Subcutaneous abdominal adipose tissue (tissue), 5 donors: ENCODE data around the gene HTR4.
"Not testable (repeated sequence)": the region's sequence is repeated elsewhere in the genome, so short reads cannot be mapped to it uniquely, and the experiment has no call there.

ENCODE experiments used
- H3K27ac ChIP-seq: one replicate; pipeline ENCODE4 v1.7.0; 2013; ENCODE audit warnings: low read depth, mild to moderate bottlenecking, inconsistent platforms, low read length, moderate library complexity
- H3K27me3 ChIP-seq, 5 donors: one replicate each; pipeline ENCODE4 v1.7.0; 2013; ENCODE audit warnings: low read length in 5 of 5, inconsistent platforms in 1 of 5; ENCODE audit not compliant: control insufficient read depth in 5 of 5, insufficient read depth in 4 of 5
- H3K36me3 ChIP-seq, 5 donors: one replicate each; pipeline ENCODE4 v1.7.0; 2013; ENCODE audit warnings: low read length in 5 of 5; ENCODE audit not compliant: control insufficient read depth in 5 of 5, insufficient read depth in 5 of 5
- H3K4me1 ChIP-seq, 5 donors: one replicate each; pipeline ENCODE4 v1.7.0; 2013; ENCODE audit warnings: low read length in 5 of 5, mild to moderate bottlenecking in 3 of 5, moderate library complexity in 1 of 5; ENCODE audit not compliant: control insufficient read depth in 5 of 5, insufficient read depth in 5 of 5
- H3K4me3 ChIP-seq, 5 donors: one replicate each; pipeline ENCODE4 v1.7.0; 2013; ENCODE audit warnings: low read length in 5 of 5, low read depth in 1 of 5
- H3K9ac ChIP-seq, 5 donors: one replicate each; pipeline ENCODE4 v1.7.0; 2013; ENCODE audit warnings: low read length in 5 of 5, mild to moderate bottlenecking in 4 of 5, moderate library complexity in 3 of 5
- H3K9me3 ChIP-seq, 5 donors: one replicate each; pipeline ENCODE4 v1.7.0; 2013; ENCODE audit warnings: low read length in 5 of 5; ENCODE audit not compliant: control insufficient read depth in 5 of 5
- donor health status: healthy.
- donor health status: healthy.
- donor health status: healthy.
- donor health status: healthy.
- donor health status: healthy.

HTR4 gene

DNA sequence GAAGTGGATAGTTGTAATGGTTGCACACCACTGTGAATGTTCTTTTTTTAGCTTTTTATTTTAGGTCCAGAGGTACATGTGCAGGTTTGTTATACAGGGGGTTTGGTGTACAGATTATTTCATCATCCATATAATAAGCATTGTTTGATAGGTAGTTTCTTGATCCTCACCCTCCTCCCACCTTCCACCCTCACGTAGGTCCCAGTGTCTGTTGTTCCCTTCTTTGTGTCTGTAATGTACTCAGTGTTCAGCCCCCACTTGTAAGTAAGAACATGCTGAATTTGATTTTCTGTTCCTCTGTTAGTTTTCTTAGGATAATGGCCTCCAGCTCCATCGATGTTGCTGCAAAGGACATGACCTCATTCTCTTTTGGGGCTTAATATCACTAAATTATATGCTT lies 99.7 kb downstream of the HTR4 start:
- no peaks in the 10 kb centered on the region for H3K9me3 ChIP-seq
- no peak overlapping the region for H3K4me3 ChIP-seq
- H3K9ac ChIP-seq: no peak overlapping the region
- H3K4me1 ChIP-seq: no peaks in the 10 kb centered on the region
- no peaks in the 10 kb centered on the region for H3K27me3 ChIP-seq
- no peaks in the 10 kb centered on the region for H3K36me3 ChIP-seq
- H3K27ac ChIP-seq: no peak overlapping the region

DNA sequence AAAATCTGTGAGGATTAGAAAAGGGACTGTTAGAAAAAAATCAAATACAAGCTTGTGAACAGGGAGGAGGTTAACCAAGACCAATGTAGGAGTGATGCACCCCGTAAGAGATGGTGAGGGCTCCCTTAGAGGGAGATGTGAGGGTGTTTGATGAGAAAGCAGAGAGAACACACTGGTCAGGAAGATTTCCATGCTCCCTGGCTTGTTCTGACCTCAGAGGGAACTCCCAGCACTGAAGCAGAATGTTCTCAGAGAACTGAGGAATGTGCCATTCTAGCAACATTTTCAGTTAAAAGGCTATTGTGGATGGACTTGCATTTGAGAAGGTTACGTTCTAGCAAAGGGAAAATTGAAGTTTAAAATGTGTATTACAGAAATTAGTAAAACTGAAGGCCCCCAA lies 110.6 kb downstream of the HTR4 start:
- Histone ChIP-seq H3K4me1 (no peaks in the 10 kb centered on the region), H3K36me3 (no peaks in the 10 kb centered on the region), H3K4me3 (no peak overlapping the region), H3K9ac (no peak overlapping the region), H3K27ac (no peak overlapping the region), H3K9me3 (peaks cover 0 to 6% (median 4%) of the 10 kb centered on the region in 5 donors), H3K27me3 (no peaks in the 10 kb centered on the region)

DNA sequence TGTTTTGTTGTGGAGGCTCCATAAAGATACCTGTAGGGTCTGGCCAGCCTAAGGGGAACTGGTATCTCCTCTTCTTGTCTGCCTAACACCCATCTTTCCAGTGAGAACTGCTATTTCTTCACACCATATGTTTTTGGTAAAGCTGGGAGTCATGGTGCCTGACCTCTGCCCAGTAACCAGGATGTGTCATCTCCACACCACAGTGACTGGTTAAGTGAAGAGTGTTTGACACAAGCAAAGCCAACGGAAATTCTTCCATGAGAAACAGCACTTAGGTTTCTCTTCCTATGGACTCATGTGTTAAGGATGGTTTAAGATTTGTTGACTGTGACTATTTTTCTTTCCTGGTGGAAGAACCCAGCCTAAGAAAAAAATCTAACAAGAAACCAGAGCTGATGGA lies 111.5 kb downstream of the HTR4 start:
- H3K4me1 ChIP-seq: no peaks in the 10 kb centered on the region
- H3K27ac ChIP-seq: no peak overlapping the region
- no peaks in the 10 kb centered on the region for H3K36me3 ChIP-seq
- no peak overlapping the region for H3K9ac ChIP-seq
- no peak overlapping the region for H3K4me3 ChIP-seq
- H3K9me3 ChIP-seq: peaks cover 0 to 6% (median 4%) of the 10 kb centered on the region in 5 donors
- no peaks in the 10 kb centered on the region for H3K27me3 ChIP-seq

DNA sequence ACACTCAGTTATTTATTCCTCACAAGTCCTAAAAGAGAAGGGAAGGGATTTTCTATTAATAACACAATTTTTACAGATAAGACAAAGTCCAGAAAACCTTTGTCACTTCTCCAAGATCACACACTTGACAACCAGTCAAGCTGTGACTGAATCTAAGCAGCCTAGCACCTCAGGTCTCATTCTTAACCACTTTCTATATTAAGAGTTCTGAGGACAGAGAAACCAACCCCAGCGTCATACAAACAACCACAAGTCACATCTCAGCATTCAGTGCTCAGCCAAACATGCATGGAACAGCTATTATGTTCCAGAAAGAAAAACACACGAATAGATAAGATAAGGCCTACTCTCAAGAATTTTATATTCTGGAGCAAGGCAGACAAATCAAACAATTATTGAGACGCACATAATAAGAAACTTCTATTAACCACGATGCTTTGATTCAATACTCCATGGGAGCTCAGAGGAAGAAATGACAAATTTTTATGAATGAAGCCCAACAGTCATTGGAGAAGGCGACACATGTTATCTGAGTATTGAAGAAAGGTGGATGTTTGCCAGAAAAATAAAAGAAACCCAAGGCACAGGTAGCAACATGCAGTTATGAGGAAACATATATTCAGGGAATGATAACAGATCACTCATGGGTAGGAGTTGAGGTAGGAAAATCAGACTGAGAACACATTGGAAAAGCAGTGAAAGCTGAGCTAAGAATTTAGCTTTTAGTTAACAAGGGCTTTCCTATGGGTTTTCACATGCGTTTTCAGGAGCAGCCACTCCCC lies 113.1 kb downstream of the HTR4 start:
- H3K36me3 ChIP-seq: no peaks in the 10 kb centered on the region
- H3K9me3 ChIP-seq: peaks cover 0 to 6% (median 4%) of the 10 kb centered on the region in 5 donors
- no peaks in the 10 kb centered on the region for H3K27me3 ChIP-seq
- no peak overlapping the region for H3K9ac ChIP-seq
- H3K4me3 ChIP-seq: no peak overlapping the region
- H3K27ac ChIP-seq: no peak overlapping the region
- no peaks in the 10 kb centered on the region for H3K4me1 ChIP-seq

DNA sequence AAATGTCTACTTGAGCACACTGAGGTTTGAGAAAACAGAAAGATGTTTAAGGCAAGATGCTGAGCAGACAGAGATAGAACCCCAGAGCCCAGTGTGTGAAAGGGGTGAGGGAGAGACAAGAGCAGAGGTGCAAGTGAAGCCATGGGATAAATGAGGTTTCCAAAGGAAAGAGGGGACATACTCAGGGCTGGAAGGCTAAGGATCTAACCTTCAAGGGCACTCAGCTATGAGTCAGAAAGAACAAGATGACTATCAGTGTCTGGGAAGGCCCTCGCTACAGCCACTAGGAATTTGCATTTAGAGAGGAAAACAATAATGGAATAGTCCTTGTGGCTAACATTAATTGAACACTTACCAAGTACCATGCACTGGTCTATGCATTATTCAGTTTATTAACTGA lies 113.7 kb downstream of the HTR4 start:
- H3K9ac ChIP-seq: no peak overlapping the region
- no peak overlapping the region for H3K27ac ChIP-seq
- no peaks in the 10 kb centered on the region for H3K27me3 ChIP-seq
- peaks cover 0 to 6% (median 4%) of the 10 kb centered on the region in 5 donors for H3K9me3 ChIP-seq
- H3K4me3 ChIP-seq: no peak overlapping the region
- no peaks in the 10 kb centered on the region for H3K4me1 ChIP-seq
- no peaks in the 10 kb centered on the region for H3K36me3 ChIP-seq

DNA sequence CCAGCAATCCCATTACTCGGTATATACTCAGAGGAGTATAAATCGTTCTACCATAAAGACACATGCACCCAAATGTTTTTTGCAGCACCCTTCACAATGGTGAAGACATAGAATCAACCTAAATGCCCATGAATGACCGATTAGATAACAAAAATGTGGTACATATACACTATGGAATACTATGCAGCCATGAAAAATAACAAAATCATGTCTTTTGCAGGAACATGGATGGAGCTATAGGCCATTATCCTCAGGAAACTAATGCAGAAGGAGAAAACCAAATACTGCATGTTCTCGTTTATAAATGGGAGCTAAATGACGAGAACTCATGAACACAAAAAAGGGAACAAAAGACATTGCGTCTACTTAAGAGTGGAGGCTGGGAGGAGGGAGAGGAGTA lies 114.5 kb downstream of the HTR4 start:
- Histone ChIP-seq H3K4me1 (no peaks in the 10 kb centered on the region), H3K4me3 (no peak overlapping the region), H3K36me3 (no peaks in the 10 kb centered on the region), H3K27ac (no peak overlapping the region), H3K9ac (no peak overlapping the region), H3K9me3 (peaks cover 0 to 9% (median 4%) of the 10 kb centered on the region in 5 donors), H3K27me3 (no peaks in the 10 kb centered on the region)

DNA sequence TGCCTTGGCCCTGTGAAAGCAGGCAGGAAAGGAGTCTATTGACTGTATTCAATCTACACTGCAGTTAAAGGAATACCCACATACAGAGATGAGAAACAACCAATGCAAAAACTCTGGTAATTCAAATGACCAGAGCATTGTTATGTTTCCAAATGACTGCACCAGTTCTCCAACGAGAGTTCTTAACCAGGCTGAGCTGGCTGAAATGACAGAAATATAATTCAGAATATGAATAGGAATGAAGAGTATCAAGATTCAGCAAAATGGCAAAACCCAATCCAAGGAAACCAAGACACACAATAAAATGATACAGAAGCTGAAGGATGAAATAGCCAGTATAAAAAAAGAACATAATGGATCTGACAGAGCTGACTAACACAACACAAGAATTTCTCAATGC lies 119.1 kb downstream of the HTR4 start:
- Histone ChIP-seq H3K4me1 (no peaks in the 10 kb centered on the region), H3K4me3 (no peak overlapping the region), H3K27ac (no peak overlapping the region), H3K9me3 (peaks cover 0 to 25% (median 8%) of the 10 kb centered on the region in 5 donors), H3K9ac (no peak overlapping the region), H3K36me3 (no peaks in the 10 kb centered on the region), H3K27me3 (no peaks in the 10 kb centered on the region)

DNA sequence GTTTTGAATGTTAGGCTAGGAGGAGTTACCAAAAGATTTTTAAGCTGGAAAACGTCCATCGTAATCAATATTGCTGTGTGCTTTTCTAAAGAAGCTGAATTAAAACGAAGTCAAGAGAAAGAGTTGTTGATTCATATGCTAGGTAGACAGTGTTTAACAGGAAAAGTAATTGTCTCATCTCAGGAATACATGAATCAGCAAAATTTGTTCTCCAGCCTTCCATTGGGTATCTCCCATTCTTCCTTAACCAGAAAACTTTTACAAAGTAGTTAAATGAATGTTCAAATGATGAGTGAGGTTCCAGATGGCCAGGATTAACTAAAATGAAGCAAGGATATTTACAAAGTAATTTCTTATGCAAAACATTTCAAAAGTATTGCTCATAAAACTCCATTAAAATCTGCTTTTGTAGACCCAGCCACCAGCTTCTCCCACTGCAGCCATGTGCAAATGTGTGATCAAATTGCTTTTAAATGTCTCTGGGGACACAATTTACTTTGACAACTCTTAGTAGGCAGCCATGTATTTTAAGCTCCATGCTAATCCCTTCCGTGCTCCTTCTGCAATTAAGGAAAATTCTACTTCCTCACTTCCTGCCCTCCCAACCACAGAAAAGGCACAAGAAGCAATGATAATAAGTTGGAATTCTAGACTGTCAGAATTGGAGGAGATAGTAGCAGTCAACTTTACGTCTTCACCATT lies 121.2 kb downstream of the HTR4 start:
- no peaks in the 10 kb centered on the region for H3K4me1 ChIP-seq
- H3K4me3 ChIP-seq: no peak overlapping the region
- H3K27ac ChIP-seq: no peak overlapping the region
- H3K36me3 ChIP-seq: no peaks in the 10 kb centered on the region
- H3K9me3 ChIP-seq: peaks cover 8 to 32% (median 12%) of the 10 kb centered on the region in 5 donors
- H3K9ac ChIP-seq: no peak overlapping the region
- H3K27me3 ChIP-seq: no peaks in the 10 kb centered on the region

DNA sequence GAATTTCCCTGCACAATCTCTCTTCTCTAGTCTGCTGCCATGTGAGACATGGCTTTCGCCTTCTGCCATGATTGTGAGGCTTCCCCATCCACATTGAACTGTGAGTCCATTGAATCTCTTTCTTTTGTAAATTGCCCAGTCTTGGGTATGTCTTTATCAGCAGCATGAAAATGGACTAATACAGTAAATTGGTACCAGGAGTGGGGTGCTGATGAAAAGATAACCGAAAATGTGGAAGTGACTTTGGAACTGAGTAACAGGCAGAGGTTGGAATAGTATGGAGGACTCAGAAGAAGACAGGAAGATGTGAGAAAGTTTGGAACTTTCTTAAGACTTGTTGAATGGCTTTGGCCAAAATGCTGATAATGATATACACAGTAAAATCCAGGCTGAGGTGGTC lies 124.9 kb downstream of the HTR4 start:
- H3K9me3 ChIP-seq: peaks cover 6 to 25% (median 12%) of the 10 kb centered on the region in 5 donors
- not testable (repeated sequence) for H3K27me3 ChIP-seq, H3K4me3 ChIP-seq, H3K9ac ChIP-seq, H3K27ac ChIP-seq, H3K36me3 ChIP-seq, H3K4me1 ChIP-seq

DNA sequence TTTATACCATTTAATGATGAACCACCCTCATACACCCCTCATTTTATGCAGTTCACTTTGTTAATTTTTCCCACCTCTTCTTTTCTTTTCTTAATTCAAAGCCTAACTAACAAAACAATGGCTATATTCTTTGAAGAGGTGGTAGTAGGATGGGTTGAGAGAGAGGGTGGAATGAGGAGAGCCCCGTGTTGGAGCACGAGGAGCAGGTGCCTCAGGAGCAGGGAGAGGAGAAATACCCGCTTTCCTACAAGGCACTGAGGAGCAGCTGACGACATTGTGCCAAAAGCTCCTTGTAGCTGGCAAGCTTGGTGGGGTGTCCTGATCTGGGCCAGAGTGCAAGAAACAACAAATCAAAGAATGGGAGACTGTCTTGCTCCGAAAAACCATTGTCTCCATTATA lies 129.6 kb downstream of the HTR4 start:
- no peaks in the 10 kb centered on the region for H3K4me1 ChIP-seq
- H3K9me3 ChIP-seq: peaks cover 6 to 9% (median 8%) of the 10 kb centered on the region in 5 donors
- H3K9ac ChIP-seq: no peak overlapping the region
- H3K27me3 ChIP-seq: no peaks in the 10 kb centered on the region
- no peak overlapping the region for H3K4me3 ChIP-seq
- H3K36me3 ChIP-seq: no peaks in the 10 kb centered on the region
- no peak overlapping the region for H3K27ac ChIP-seq
